ENCODE data around the gene TSPAN18.

DNA sequence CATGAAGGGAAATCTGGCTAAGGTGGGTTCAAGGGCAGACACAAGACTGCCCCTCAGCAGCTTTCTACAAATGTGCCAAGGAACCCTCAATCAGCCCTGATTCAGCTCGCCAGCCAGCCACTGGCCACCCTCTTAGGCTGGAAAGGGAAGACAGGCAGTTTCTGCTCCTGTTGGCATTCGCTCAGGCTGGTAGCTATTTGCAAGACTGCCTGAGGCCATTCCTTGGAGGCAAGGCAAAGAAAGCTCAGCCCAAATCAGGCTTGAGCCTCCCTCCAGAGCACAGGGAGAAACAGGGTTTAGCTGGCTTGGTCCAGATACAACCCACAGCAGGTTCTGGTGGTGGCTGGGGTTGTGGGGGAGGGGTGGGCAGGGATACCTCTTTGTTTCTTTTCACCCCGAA is 204.7 kb downstream of the TSPAN18 start:
- TF ChIP-seq, protein P1, sequence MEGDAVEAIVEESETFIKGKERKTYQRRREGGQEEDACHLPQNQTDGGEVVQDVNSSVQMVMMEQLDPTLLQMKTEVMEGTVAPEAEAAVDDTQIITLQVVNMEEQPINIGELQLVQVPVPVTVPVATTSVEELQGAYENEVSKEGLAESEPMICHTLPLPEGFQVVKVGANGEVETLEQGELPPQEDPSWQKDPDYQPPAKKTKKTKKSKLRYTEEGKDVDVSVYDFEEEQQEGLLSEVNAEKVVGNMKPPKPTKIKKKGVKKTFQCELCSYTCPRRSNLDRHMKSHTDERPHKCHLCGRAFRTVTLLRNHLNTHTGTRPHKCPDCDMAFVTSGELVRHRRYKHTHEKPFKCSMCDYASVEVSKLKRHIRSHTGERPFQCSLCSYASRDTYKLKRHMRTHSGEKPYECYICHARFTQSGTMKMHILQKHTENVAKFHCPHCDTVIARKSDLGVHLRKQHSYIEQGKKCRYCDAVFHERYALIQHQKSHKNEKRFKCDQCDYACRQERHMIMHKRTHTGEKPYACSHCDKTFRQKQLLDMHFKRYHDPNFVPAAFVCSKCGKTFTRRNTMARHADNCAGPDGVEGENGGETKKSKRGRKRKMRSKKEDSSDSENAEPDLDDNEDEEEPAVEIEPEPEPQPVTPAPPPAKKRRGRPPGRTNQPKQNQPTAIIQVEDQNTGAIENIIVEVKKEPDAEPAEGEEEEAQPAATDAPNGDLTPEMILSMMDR (IDR thresholded peaks at IDR 0.05; ENCODE audit: poor library complexity): no peak
- no peak for TF ChIP-seq EZH2phosphoT487 (IDR thresholded peaks at IDR 0.05; ENCODE audit: low read depth, severe bottlenecking, unreplicated experiment)
